H1 (cell line): Measurements from ENCODE around the gene TNXB. TPM values are rescaled to one million over a fixed set of nuclear protein-coding genes. Genes with fewer than 3 reads are reported as not detected.
"Not testable (repeated sequence)": the region's sequence is repeated elsewhere in the genome, so short reads cannot be mapped to it uniquely, and the experiment has no call there.

ENCODE experiments used
- CTCF ChIA-PET: fragments of 300-600 bp; sonication (Branson Sonifier 250); formaldehyde crosslinking; loops from one replicate; lab custom pipeline; 2021; ENCODE audit not compliant: partially characterized antibody; lab: Charles Lee
- POLR2A ChIA-PET: fragments of 300-600 bp; sonication (Branson Sonifier 250); formaldehyde crosslinking; loops from one replicate; lab custom pipeline; 2021; ENCODE audit warnings: inconsistent platforms; ENCODE audit not compliant: partially characterized antibody; lab: Charles Lee
- DNase-seq, 2 experiments: peaks; one replicate each; pipeline versions ENCODE4 v3.0.0 to v3.0.0-alpha.2; 2010 to 2022; ENCODE audit warnings: low spot score in 2 of 2, low read depth in 1 of 2, mixed read lengths in 1 of 2
- FAIRE-seq: peaks from 2 replicates; lab custom pipeline; 2011; peaks lifted over from hg19 to GRCh38; lab: Jason Lieb, UNC
- H2AFZ ChIP-seq: 2 replicates; pipeline ENCODE4 v1.8.1; 2012; ENCODE audit warnings: low read length, inconsistent platforms
- H2AK5ac ChIP-seq: 2 replicates; pipeline ENCODE4 v1.6.1; 2013; ENCODE audit warnings: low read depth, low read length
- H2BK120ac ChIP-seq: replicated peaks from 2 replicates; pipeline ENCODE3; 2013; ENCODE audit warnings: low read depth, low read length, inconsistent platforms
- H2BK12ac ChIP-seq: 2 replicates; pipeline ENCODE4 v1.6.1; 2013; ENCODE audit warnings: low read depth, low read length
- H2BK15ac ChIP-seq: 2 replicates; pipeline ENCODE4 v1.6.1; 2013; ENCODE audit warnings: low read length
- H2BK20ac ChIP-seq: 2 replicates; pipeline ENCODE4 v1.6.1; 2013; ENCODE audit warnings: low read length
- H2BK5ac ChIP-seq: 2 replicates; pipeline ENCODE4 v1.6.1; 2013; ENCODE audit warnings: low read depth, low read length
- H3K14ac ChIP-seq: 2 replicates; pipeline ENCODE4 v1.6.1; 2013; ENCODE audit warnings: inconsistent platforms; ENCODE audit not compliant: insufficient read length
- H3K18ac ChIP-seq: 2 replicates; pipeline ENCODE4 v1.6.1; 2013; ENCODE audit warnings: low read length; ENCODE audit errors: extremely low read depth
- H3K23ac ChIP-seq: 2 replicates; pipeline ENCODE4 v1.6.1; 2013; ENCODE audit warnings: inconsistent platforms; ENCODE audit not compliant: insufficient read length
- H3K23me2 ChIP-seq: 2 replicates; pipeline ENCODE4 v1.6.1; 2013; ENCODE audit warnings: low read depth, low read length
- H3K27ac ChIP-seq: 2 replicates; pipeline ENCODE4 v1.6.1; 2011; ENCODE audit warnings: low read depth, low read length, inconsistent platforms
- H3K27me3 ChIP-seq, 4 experiments: replicated peaks in 1 of 4; 1 replicate in 1 of 4; 2 replicates in 3 of 4; pipeline versions ENCODE4 v1.6.1 to v1.8.1; 2011 to 2013; ENCODE audit warnings: low read length in 3 of 4, mild to moderate bottlenecking in 3 of 4, inconsistent platforms in 2 of 4, mixed read lengths in 2 of 4, moderate library complexity in 1 of 4; ENCODE audit not compliant: control insufficient read depth in 3 of 4, insufficient read depth in 3 of 4; ENCODE audit errors: extremely low read depth in 1 of 4
- H3K36me3 ChIP-seq, 4 experiments: 2 replicates each; pipeline versions ENCODE4 v1.6.1 to v1.8.1; 2011 to 2013; ENCODE audit warnings: mild to moderate bottlenecking in 4 of 4, low read length in 3 of 4, moderate library complexity in 2 of 4, control low read depth in 1 of 4, inconsistent platforms in 1 of 4; ENCODE audit not compliant: insufficient read depth in 4 of 4, control insufficient read depth in 2 of 4
- H3K4ac ChIP-seq: replicated peaks from 2 replicates; pipeline ENCODE3; 2013; ENCODE audit warnings: low read length, low read depth, mixed read lengths, inconsistent platforms; ENCODE audit not compliant: insufficient read length
- H3K4me1 ChIP-seq, 4 experiments: replicated peaks in 1 of 4; 1 replicate in 1 of 4; 2 replicates in 3 of 4; pipeline versions ENCODE4 v1.6.1 to v1.8.1; 2011 to 2013; ENCODE audit warnings: low read length in 3 of 4, inconsistent platforms in 2 of 4, mixed read lengths in 1 of 4; ENCODE audit not compliant: insufficient read depth in 4 of 4, control insufficient read depth in 3 of 4
- H3K4me2 ChIP-seq, 2 experiments: 2 replicates each; pipeline versions ENCODE4 v1.6.1 to v1.8.1; 2011 to 2013; ENCODE audit warnings: low read depth in 2 of 2, low read length in 2 of 2, control low read depth in 1 of 2, inconsistent platforms in 1 of 2, mild to moderate bottlenecking in 1 of 2; ENCODE audit not compliant: insufficient read depth in 1 of 2
- H3K4me3 ChIP-seq, 4 experiments: fragments of 200-600, 300-600 bp in 1 of 4; sonication (generic), shearing (Covaris generic), sonication (Bioruptor Twin) in 1 of 4; 2 replicates each; pipeline versions ENCODE4 v1.5.1 to v1.8.1; 2011 to 2016; ENCODE audit warnings: low read length in 4 of 4, low read depth in 3 of 4, control low read depth in 2 of 4, inconsistent platforms in 2 of 4, mild to moderate bottlenecking in 2 of 4, mixed read lengths in 1 of 4, moderate library complexity in 1 of 4; ENCODE audit not compliant: insufficient read depth in 2 of 4; ENCODE audit errors: extremely low read depth in 1 of 4
- H3K56ac ChIP-seq: replicated peaks from 2 replicates; pipeline ENCODE3; 2013; ENCODE audit warnings: low read depth, mild to moderate bottlenecking, mixed read lengths, low read length, inconsistent platforms; ENCODE audit not compliant: insufficient read length
- H3K79me1 ChIP-seq: 2 replicates; pipeline ENCODE4 v1.6.1; 2013; ENCODE audit warnings: low read depth, low read length, control low read depth
- H3K79me2 ChIP-seq, 2 experiments: 2 replicates each; pipeline versions ENCODE4 v1.6.1 to v1.8.1; 2012 to 2013; ENCODE audit warnings: low read length in 2 of 2, mild to moderate bottlenecking in 2 of 2, inconsistent platforms in 1 of 2; ENCODE audit not compliant: insufficient read depth in 2 of 2, control insufficient read depth in 1 of 2
- H3K9ac ChIP-seq, 4 experiments: replicated peaks in 1 of 4; 1 replicate in 1 of 4; 2 replicates in 3 of 4; pipeline versions ENCODE4 v1.6.1 to v1.8.1; 2011 to 2013; ENCODE audit warnings: low read depth in 3 of 4, low read length in 3 of 4, control low read depth in 2 of 4, mild to moderate bottlenecking in 2 of 4, moderate library complexity in 2 of 4, inconsistent platforms in 1 of 4; ENCODE audit errors: extremely low read depth in 1 of 4
- H3K9me3 ChIP-seq, 2 experiments: 2 replicates each; pipeline versions ENCODE4 v1.6.1 to v1.8.1; 2012 to 2013; ENCODE audit warnings: mild to moderate bottlenecking in 2 of 2, moderate library complexity in 2 of 2, control low read depth in 1 of 2, inconsistent platforms in 1 of 2, low read depth in 1 of 2, low read length in 1 of 2, mixed read lengths in 1 of 2; ENCODE audit not compliant: insufficient read depth in 2 of 2
- H4K20me1 ChIP-seq, 2 experiments: replicated peaks in 1 of 2; 2 replicates each; pipeline versions ENCODE3 to v1.8.1; 2011 to 2013; ENCODE audit warnings: inconsistent platforms in 2 of 2, low read length in 2 of 2, mild to moderate bottlenecking in 1 of 2; ENCODE audit not compliant: insufficient read depth in 2 of 2, control insufficient read depth in 1 of 2
- H4K5ac ChIP-seq: 2 replicates; pipeline ENCODE4 v1.6.1; 2013; ENCODE audit warnings: low read length, low read depth, mixed read lengths, inconsistent platforms; ENCODE audit not compliant: insufficient read length
- H4K8ac ChIP-seq: 2 replicates; pipeline ENCODE4 v1.8.0; 2013; ENCODE audit warnings: mild to moderate bottlenecking, moderate library complexity, low read length, inconsistent platforms; ENCODE audit not compliant: insufficient read depth; ENCODE audit errors: extremely low read depth
- H4K91ac ChIP-seq: replicated peaks from 2 replicates; pipeline ENCODE3; 2013; ENCODE audit warnings: low read length, mixed read lengths, inconsistent platforms; ENCODE audit not compliant: insufficient read length
- WGBS, 2 experiments: shearing (Covaris generic) in 1 of 2; methylation state at CpG; one replicate each; pipeline versions ENCODE4 v1.1.6 to v1.1.7; 2013 to 2015; ENCODE audit warnings: low lambda C conversion rate in 2 of 2, mixed read lengths in 2 of 2, inconsistent platforms in 1 of 2, low coverage in 1 of 2, missing lambda C conversion rate in 1 of 2; ENCODE audit not compliant: insufficient replicate concordance in 2 of 2, insufficient coverage in 1 of 2, insufficient read length in 1 of 2; ENCODE audit errors: extremely low coverage in 1 of 2, missing lambda C conversion rate in 1 of 2; 5-methylcytosine and 5-hydroxymethylcytosine counted together
- polyA plus RNA-seq, 7 experiments: library from polyadenylated mRNA; depleted of rRNA in 3 of 7; stranded (reverse) in 5 of 7; unstranded in 2 of 7; fragments of >200 nt in 5 of 7; fragments of 200-250 nt in 2 of 7; gene quantifications; 1 replicate in 5 of 7; 2 replicates in 1 of 7; 4 replicates in 1 of 7; pipeline versions ENCODE4 v1.2.1 to v1.2.3, GENCODE V29; 2011 to 2013; ENCODE audit warnings: missing spikeins in 2 of 7, mixed read lengths in 2 of 7
- total RNA-seq: library from RNA; stranded (reverse); fragmentation: NEBNext Ultra II Directional; extraction: Animal tissue kit (Norgen Biotek cat#: 25700); gene quantifications from 2 replicates; pipeline ENCODE4 v1.2.1, GENCODE V29; 2021

Gene TNXB
- total and polyA plus RNA-seq, 2 of the 8 experiments (the other 6 are each of a cell fraction or from before 2014, with no cell fraction given), result 3.1 to 4.8 TPM

GRCh38 chr6:32002546-32003268 is 106.4 kb downstream of the TNXB start:
- H3K23ac ChIP-seq, H3K4me3 ChIP-seq, H3K27me3 ChIP-seq, H2BK15ac ChIP-seq, H3K4ac ChIP-seq, CTCF ChIA-PET, H3K14ac ChIP-seq, H2BK12ac ChIP-seq, H3K79me1 ChIP-seq, FAIRE-seq, H3K79me2 ChIP-seq, POLR2A ChIA-PET, H4K8ac ChIP-seq, H3K4me2 ChIP-seq, H4K91ac ChIP-seq, H3K4me1 ChIP-seq, H4K20me1 ChIP-seq, H3K36me3 ChIP-seq, H4K5ac ChIP-seq, H2BK120ac ChIP-seq, H2BK5ac ChIP-seq, H3K27ac ChIP-seq, H3K9ac ChIP-seq, H3K56ac ChIP-seq, H2AK5ac ChIP-seq, H3K9me3 ChIP-seq, H2AFZ ChIP-seq, H3K18ac ChIP-seq, DNase-seq, H2BK20ac ChIP-seq, H3K23me2 ChIP-seq: not testable (repeated sequence)
- WGBS, 2 experiments, result no CpG with 5 or more reads among the region's 15 CpGs

DNA sequence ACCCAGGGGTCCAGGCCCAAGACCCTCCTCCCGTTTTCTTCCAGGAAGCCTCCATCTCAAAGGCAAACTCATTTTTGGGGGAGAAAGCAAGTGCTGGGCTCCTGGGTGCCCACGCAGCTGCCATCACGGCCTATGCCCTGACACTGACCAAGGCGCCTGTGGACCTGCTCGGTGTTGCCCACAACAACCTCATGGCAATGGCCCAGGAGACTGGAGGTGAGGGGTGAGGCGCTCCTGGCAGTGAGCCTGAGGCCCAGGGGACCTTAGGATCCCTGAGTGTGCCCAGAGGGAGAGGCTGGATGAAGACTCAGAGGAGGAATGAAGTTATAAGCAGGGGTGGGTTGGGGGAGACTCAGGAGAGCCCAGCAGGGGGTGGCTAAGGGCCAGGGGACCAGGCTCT is 112.8 kb downstream of the TNXB start:
- H2BK15ac ChIP-seq, H3K23ac ChIP-seq, H2BK5ac ChIP-seq, H3K27me3 ChIP-seq, H3K23me2 ChIP-seq, H2AFZ ChIP-seq, H4K5ac ChIP-seq, H2BK20ac ChIP-seq, H3K27ac ChIP-seq, H3K79me1 ChIP-seq, H4K20me1 ChIP-seq, FAIRE-seq, H3K14ac ChIP-seq, H3K4me3 ChIP-seq, DNase-seq, H2BK120ac ChIP-seq, H3K9me3 ChIP-seq, H3K56ac ChIP-seq, H3K4me1 ChIP-seq, H3K4ac ChIP-seq, H4K91ac ChIP-seq, POLR2A ChIA-PET, H2AK5ac ChIP-seq, H3K4me2 ChIP-seq, H3K18ac ChIP-seq, H3K9ac ChIP-seq, H3K36me3 ChIP-seq, H3K79me2 ChIP-seq, CTCF ChIA-PET, H4K8ac ChIP-seq, H2BK12ac ChIP-seq: not testable (repeated sequence)
- WGBS, 2 experiments, result 89% methylated on average over 3 of the region's 6 CpGs; no CpG with 5 or more reads in 1 of the 2 experiments
